ENCODE measurements around the gene ZNF407. TPM values are rescaled to one million over a fixed set of nuclear protein-coding genes. Genes with fewer than 3 reads are reported as not detected.
A peak's percentile ranks its signal among the peaks of the same experiment; 100 is the strongest.

Gene ZNF407
- total RNA-seq, 2 donors from 2014 or later, result 16.5 to 22.1 TPM

GRCh38 chr18:74679006-74679678, 81.5 kb downstream of the ZNF407 start:
- no peak for ATAC-seq

GRCh38 chr18:74679679-74680076, 82.0 kb downstream of the ZNF407 start:
- DNase-seq (ENCODE audit: low spot score in 2 of 2) (no peak), ATAC-seq (no peak)
- no peak overlapping the region for H3K27ac Mint-ChIP-seq
- H3K36me3 Mint-ChIP-seq, result peaks cover 21 to 34% of the 10 kb centered on the region in 2 donors
- peaks cover 5 to 13% of the 10 kb centered on the region in 2 donors for H3K9me3 Mint-ChIP-seq

More at GRCh38 chr18:74679006-74679678, 81.5 kb downstream of the ZNF407 start:
- DNase-seq (ENCODE audit: low spot score in 2 of 2), result no peak
- Mint-ChIP-seq H3K9me3 (peaks cover 5 to 13% of the 10 kb centered on the region in 2 donors), H3K36me3 (peaks cover 25 to 34% of the 10 kb centered on the region in 2 donors), H3K27ac (no peak overlapping the region)

- Mint-ChIP-seq H3K27ac (no peak overlapping the region), H3K36me3 (peaks cover 12 to 25% of the 10 kb centered on the region in 2 donors), H3K9me3 (peaks cover 0 to 12% of the 10 kb centered on the region in 2 donors)
- no peak for DNase-seq (ENCODE audit: low spot score in 2 of 2)
- peak in 1 of 2 donors; percentile 73 for ATAC-seq
These were observed 84.7 kb downstream of the ZNF407 start for GRCh38 chr18:74682141-74682990.

DNA sequence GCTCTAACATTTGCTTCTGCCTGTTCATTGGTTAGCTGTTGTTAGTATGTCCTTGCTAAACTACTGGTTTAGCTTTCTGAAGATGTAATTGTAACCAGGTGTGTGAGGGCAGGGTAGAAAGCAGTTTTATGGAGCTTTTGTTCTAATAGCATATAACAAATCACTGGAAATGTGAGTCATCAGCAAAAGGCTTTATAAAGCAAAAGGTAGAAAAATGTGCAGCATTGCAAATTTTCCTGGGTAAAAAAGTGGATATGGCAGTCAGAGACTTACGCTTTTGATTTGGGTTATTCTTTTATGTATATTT, 85.3 kb downstream of the ZNF407 start:
- Mint-ChIP-seq H3K27ac (no peak overlapping the region), H3K36me3 (peaks cover 7 to 20% of the 10 kb centered on the region in 2 donors), H3K9me3 (peaks cover 0 to 9% of the 10 kb centered on the region in 2 donors)
- ATAC-seq (no peak), DNase-seq (ENCODE audit: low spot score in 2 of 2) (no peak)

- Mint-ChIP-seq H3K27ac (no peak overlapping the region), H3K9me3 (peaks cover 0 to 5% of the 10 kb centered on the region in 2 donors), H3K36me3 (peaks cover 6 to 13% of the 10 kb centered on the region in 2 donors)
- DNase-seq (ENCODE audit: low spot score in 2 of 2), result no peak
- ATAC-seq, result no peak
These were observed 85.9 kb downstream of the ZNF407 start for GRCh38 chr18:74683573-74683972.

DNA sequence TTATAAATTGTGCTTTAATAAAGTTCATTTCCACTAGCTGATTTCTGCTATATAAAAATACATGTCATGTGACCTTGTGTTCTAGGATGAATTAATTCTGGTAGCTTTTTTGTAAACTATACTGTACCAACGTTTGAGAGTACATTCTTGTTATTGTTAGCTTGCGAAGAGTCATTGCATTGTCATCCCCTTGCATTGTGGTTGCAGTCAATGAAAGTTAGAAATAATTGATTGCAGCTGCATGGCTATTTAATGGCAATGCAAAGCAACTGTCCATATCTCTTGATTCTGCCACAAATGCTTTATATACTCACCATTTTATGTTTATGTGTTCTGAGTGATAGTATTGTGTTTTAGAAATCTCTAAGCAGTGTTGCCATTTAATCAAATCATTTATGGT, 91.6 kb downstream of the ZNF407 start:
- H3K36me3 Mint-ChIP-seq, result peaks cover 0 to 7% of the 10 kb centered on the region in 2 donors
- no peak for ATAC-seq
- no peak overlapping the region for H3K27ac Mint-ChIP-seq
- H3K9me3 Mint-ChIP-seq, result peaks cover 0 to 5% of the 10 kb centered on the region in 2 donors
- DNase-seq (ENCODE audit: low spot score in 2 of 2), result no peak

GRCh38 chr18:74692367-74693013, 94.8 kb downstream of the ZNF407 start:
- no peaks in the 10 kb centered on the region for H3K9me3 Mint-ChIP-seq
- DNase-seq (ENCODE audit: low spot score in 2 of 2) (no peak), ATAC-seq (no peak)
- H3K36me3 Mint-ChIP-seq, result no peaks in the 10 kb centered on the region
- H3K27ac Mint-ChIP-seq, result no peak overlapping the region

DNA sequence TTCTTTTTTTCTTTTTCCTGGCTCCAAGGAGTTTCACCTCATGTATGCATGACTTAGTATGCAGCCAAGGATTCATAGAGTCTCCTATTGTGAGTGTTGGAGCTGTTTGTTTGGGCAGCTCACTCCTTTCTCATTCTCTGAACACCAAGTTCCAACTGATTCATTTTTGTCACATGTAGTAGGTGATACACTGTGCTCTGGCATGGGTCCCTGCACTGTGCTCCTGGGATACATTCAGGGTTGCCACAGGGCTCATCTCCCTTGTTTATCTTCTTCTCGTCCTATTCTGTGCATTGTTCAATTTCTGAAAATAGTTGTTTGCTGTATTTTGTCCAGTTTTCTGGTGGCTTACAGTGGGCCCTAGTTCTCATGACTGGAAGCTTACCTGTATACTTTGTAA, 96.8 kb downstream of the ZNF407 start:
- no peaks in the 10 kb centered on the region for H3K36me3 Mint-ChIP-seq
- DNase-seq (ENCODE audit: low spot score in 2 of 2), result no peak
- H3K9me3 Mint-ChIP-seq, result no peaks in the 10 kb centered on the region
- no peak overlapping the region for H3K27ac Mint-ChIP-seq
- no peak for ATAC-seq

- ATAC-seq, result no peak
- H3K36me3 Mint-ChIP-seq, result no peaks in the 10 kb centered on the region
- DNase-seq (ENCODE audit: low spot score in 2 of 2), result no peak
- no peak overlapping the region for H3K27ac Mint-ChIP-seq
- no peaks in the 10 kb centered on the region for H3K9me3 Mint-ChIP-seq
These were observed 97.5 kb downstream of the ZNF407 start for GRCh38 chr18:74695170-74695569.

GRCh38 chr18:74698881-74699280, 101.2 kb downstream of the ZNF407 start:
- H3K9me3 Mint-ChIP-seq, result no peaks in the 10 kb centered on the region

GRCh38 chr18:74699455-74699854, 101.8 kb downstream of the ZNF407 start:
- ATAC-seq (no peak), DNase-seq (ENCODE audit: low spot score in 2 of 2) (no peak)
- Mint-ChIP-seq H3K27ac (no peak overlapping the region), H3K9me3 (no peaks in the 10 kb centered on the region), H3K36me3 (no peaks in the 10 kb centered on the region)

More at GRCh38 chr18:74698881-74699280, 101.2 kb downstream of the ZNF407 start:
- Mint-ChIP-seq H3K27ac (no peak overlapping the region), H3K36me3 (no peaks in the 10 kb centered on the region)
- ATAC-seq (no peak), DNase-seq (ENCODE audit: low spot score in 2 of 2) (no peak)

DNA sequence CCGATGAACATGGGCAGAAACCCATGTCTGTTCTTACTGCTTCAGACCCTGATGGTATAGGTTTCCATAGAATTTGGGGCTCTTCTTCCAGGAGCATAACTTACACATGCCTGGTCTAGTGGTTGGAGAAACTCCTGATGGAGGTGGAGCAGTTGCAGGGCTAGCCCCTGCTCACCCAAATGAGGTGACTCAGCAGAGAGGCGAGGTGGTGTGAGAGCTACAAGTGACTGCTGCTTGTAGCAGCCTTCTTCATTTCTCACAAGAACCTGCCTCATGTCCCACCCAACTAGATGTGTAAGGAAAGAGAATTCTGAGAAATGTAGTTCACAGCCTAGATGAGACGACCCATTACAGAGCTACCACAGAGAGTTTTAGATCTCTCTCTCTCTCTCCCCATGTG, 105.3 kb downstream of the ZNF407 start:
- Mint-ChIP-seq H3K36me3 (no peaks in the 10 kb centered on the region), H3K27ac (peak overlapping the region in 1 of 2 donors; percentile 90), H3K9me3 (no peaks in the 10 kb centered on the region)
- no peak for DNase-seq (ENCODE audit: low spot score in 2 of 2)
- ATAC-seq, result no peak

- Mint-ChIP-seq H3K27ac (no peak overlapping the region), H3K36me3 (no peaks in the 10 kb centered on the region), H3K9me3 (no peaks in the 10 kb centered on the region)
- ATAC-seq, result no peak
- no peak for DNase-seq (ENCODE audit: low spot score in 2 of 2)
These were observed 110.5 kb downstream of the ZNF407 start for GRCh38 chr18:74708169-74708568.

DNA sequence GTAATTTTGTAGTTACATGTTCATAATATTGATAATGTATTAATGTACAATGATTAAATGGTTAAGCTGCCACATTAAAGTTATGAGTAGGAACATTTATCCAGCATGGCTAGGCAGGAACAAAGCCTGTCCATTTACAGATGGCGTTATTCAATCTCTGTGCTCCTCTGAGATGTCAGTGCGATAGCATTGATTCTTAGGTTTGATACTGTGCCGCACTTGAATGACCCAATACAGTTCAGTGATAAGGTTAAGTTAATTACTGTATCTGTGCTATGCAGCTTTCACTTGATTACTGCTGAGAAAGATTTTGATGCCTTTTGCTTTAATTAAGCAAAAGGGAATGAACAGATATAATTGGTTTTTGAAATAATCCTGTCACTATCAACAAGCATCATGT, 111.8 kb downstream of the ZNF407 start:
- Mint-ChIP-seq H3K36me3 (no peaks in the 10 kb centered on the region), H3K9me3 (no peaks in the 10 kb centered on the region), H3K27ac (no peak overlapping the region)
- ATAC-seq (no peak), DNase-seq (ENCODE audit: low spot score in 2 of 2) (no peak)

- Mint-ChIP-seq H3K27ac (no peak overlapping the region), H3K9me3 (no peaks in the 10 kb centered on the region), H3K36me3 (no peaks in the 10 kb centered on the region)
- DNase-seq (ENCODE audit: low spot score in 2 of 2) (no peak), ATAC-seq (no peak)
These were observed 116.5 kb downstream of the ZNF407 start for GRCh38 chr18:74714120-74714519.

- Mint-ChIP-seq H3K36me3 (peaks cover 0 to 5% of the 10 kb centered on the region in 2 donors), H3K27ac (no peak overlapping the region), H3K9me3 (peaks cover 0 to 3% of the 10 kb centered on the region in 2 donors)
- ATAC-seq (no peak), DNase-seq (ENCODE audit: low spot score in 2 of 2) (no peak)
These were observed 117.1 kb downstream of the ZNF407 start for GRCh38 chr18:74714791-74715190.

- no peak for ATAC-seq
- no peak for DNase-seq (ENCODE audit: low spot score in 2 of 2)
- H3K36me3 Mint-ChIP-seq, result peaks cover 0 to 6% of the 10 kb centered on the region in 2 donors
- peaks cover 0 to 4% of the 10 kb centered on the region in 2 donors for H3K9me3 Mint-ChIP-seq
- no peak overlapping the region for H3K27ac Mint-ChIP-seq
These were observed 117.6 kb downstream of the ZNF407 start for GRCh38 chr18:74715306-74715705.

All from activated naive CD4-positive, alpha-beta T cell treated with anti-CD3 and anti-CD28 coated beads, Interleukin-2, amount 50 U/mL, for 72 hours (primary cell).